KBM-7 (cell line): ENCODE results near the gene GLIS1.

Source experiments
- DNase-seq: peaks from one replicate; pipeline ENCODE4 v3.0.0-alpha.2; 2015
- in situ Hi-C: fragments of 300-500 bp; cut with MboI; formaldehyde crosslinking; loops from 2 replicates; pipeline ENCODE4 v1.14.3; 2020; ENCODE audit warnings: low sequenced_read_pairs, low pct_unique_long_range_greater_than_20kb, mixed read lengths

Gene GLIS1

GRCh38 chr1:53698384-53698980 is 40.5 kb downstream of the GLIS1 start:
- in situ Hi-C loops = no loop called here
- DNase-seq = no peak

- DNase-seq = peak; percentile 71
Measured at GRCh38 chr1:53697721-53698383, 41.1 kb downstream of the GLIS1 start.

GRCh38 chr1:53696990-53697389 is 42.0 kb downstream of the GLIS1 start:
- DNase-seq = no peak
- in situ Hi-C loops = no loop called here

More at GRCh38 chr1:53697721-53698383, 41.1 kb downstream of the GLIS1 start:
- in situ Hi-C loops = no loop called here

- in situ Hi-C loops = no loop called here
- DNase-seq = no peak
Measured at GRCh38 chr1:53696571-53696970, 42.4 kb downstream of the GLIS1 start.

GRCh38 chr1:53696051-53696450 is 42.9 kb downstream of the GLIS1 start:
- DNase-seq = no peak
- in situ Hi-C loops = no loop called here

- no peak for DNase-seq
- in situ Hi-C loops = no loop called here
Measured at GRCh38 chr1:53695116-53695515, 43.8 kb downstream of the GLIS1 start.

GRCh38 chr1:53694718-53695091 is 44.3 kb downstream of the GLIS1 start:
- no peak for DNase-seq
- in situ Hi-C loops = no loop called here

GRCh38 chr1:53693773-53694717 is 44.9 kb downstream of the GLIS1 start:
- in situ Hi-C loops = no loop called here
- no peak for DNase-seq

GRCh38 chr1:53693339-53693738 is 45.6 kb downstream of the GLIS1 start:
- in situ Hi-C loops = no loop called here
- DNase-seq = no peak

GRCh38 chr1:53691326-53691725 is 47.6 kb downstream of the GLIS1 start:
- in situ Hi-C loops = no loop called here
- no peak for DNase-seq

- in situ Hi-C loops = no loop called here
- no peak for DNase-seq
Measured at GRCh38 chr1:53690411-53690810, 48.6 kb downstream of the GLIS1 start.

GRCh38 chr1:53689736-53690326 is 49.1 kb downstream of the GLIS1 start:
- DNase-seq = no peak
- in situ Hi-C loops = no loop called here

GRCh38 chr1:53689223-53689622 is 49.7 kb downstream of the GLIS1 start:
- no peak for DNase-seq
- in situ Hi-C loops = no loop called here

- DNase-seq = no peak
Measured at GRCh38 chr1:53688381-53689102, 50.4 kb downstream of the GLIS1 start.

GRCh38 chr1:53687901-53688300 is 51.1 kb downstream of the GLIS1 start:
- no peak for DNase-seq
- in situ Hi-C loops = no loop called here

More at GRCh38 chr1:53688381-53689102, 50.4 kb downstream of the GLIS1 start:
- in situ Hi-C loops = no loop called here

GRCh38 chr1:53687426-53687825 is 51.5 kb downstream of the GLIS1 start:
- in situ Hi-C loops = no loop called here

GRCh38 chr1:53686965-53687267 is 52.0 kb downstream of the GLIS1 start:
- in situ Hi-C loops = no loop called here
- no peak for DNase-seq

More at GRCh38 chr1:53687426-53687825, 51.5 kb downstream of the GLIS1 start:
- no peak for DNase-seq

- in situ Hi-C loops = no loop called here
- DNase-seq = no peak
Measured at GRCh38 chr1:53686091-53686964, 52.6 kb downstream of the GLIS1 start.
